ENCODE data around the gene QSOX1.

- TF ChIP-seq CTCF (IDR thresholded peaks at IDR 0.05; ENCODE audit: low read depth, low read length, poor library complexity, severe bottlenecking) (no peak), EZH2phosphoT487 (IDR thresholded peaks at IDR 0.05; ENCODE audit: borderline replicate concordance, low read length) (no peak)
These were observed 2.1 kb upstream of the QSOX1 start for GRCh38 chr1:180152588-180152987.
